Amniotic stem cell (primary cell): ENCODE measurements around the gene SMIM21.

ENCODE experiments used
- DNase-seq: peaks from one replicate; lab custom pipeline; 2025; lab: John Stamatoyannopoulos, UW

Gene SMIM21

DNA sequence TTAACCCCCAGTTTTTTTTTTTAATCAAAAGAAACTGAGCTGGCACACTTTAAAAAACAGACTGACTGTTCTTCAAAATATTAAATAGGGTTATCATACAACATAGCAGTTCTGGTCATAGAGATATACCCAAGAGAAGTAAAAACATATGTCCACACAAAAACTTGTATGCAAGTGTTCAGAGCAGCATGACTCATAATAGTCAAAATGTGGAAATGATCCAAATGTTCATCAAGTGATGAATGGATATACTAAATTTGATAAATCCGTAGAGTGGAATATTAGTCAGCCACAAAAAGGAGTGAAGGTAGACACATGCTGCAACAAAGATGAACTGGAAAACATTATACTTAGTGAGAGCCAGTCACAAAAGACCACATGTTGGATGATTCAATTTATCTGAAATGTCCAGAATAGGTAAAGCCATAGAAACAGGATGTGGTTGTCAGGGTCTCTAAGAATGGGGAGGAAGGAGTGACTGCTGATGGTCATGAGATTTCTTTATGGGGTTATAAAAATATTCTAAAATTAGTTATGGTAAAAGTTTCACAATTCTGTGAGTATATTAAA lies 5.1 kb downstream of the SMIM21 start:
- DNase-seq: no peak

DNA sequence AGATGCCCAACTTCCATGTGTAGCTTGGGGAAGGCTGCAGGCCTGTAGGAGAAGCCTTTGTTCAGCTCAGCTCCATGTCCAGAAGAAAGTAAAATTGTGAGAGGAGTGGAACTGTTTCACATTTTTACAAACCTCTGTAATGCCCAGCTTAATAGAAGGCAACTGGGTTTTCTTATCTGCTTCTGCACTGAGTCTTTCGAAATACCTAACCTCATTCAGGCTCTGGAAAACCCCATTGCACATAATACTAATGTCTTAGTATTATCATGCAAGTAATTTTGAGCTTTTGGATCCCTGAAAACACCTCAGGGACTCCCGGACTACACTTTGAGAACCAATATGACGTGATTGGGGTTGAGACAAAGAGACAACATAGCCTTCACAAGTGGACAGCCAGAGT lies 5.8 kb downstream of the SMIM21 start:
- DNase-seq: no peak

DNA sequence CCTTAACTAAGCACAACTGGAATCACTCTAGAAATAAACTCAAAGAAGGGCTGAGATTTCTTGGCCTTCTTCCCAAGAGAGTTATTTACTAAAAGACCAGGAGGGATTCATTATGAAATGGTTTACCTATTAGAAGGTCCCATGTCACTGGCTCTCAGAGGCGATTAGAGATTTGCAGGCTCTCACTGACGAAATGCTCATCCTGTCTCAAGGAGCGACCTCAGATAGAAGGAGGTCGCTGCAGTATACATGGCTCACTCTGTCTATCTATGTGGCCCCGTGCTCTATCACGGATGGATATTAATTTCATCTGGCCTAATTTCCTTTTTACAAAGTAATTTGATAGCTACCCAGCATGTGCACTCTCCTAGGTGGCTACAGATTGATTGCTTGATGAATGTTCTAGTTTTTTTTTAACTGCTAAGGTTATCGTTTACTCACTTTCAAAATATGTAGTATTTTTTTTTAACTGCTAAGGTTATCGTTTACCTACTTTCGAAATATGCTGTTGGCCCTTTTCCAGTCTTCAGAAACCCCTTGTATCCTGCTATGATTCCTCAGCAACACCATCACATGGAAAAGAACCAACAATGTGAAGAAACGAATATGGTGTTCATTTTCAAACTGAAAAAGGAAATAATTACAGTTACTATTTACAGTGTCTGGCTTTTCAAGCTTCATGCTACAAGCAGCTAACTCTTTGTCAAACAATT lies 9.1 kb downstream of the SMIM21 start:
- DNase-seq: no peak

DNA sequence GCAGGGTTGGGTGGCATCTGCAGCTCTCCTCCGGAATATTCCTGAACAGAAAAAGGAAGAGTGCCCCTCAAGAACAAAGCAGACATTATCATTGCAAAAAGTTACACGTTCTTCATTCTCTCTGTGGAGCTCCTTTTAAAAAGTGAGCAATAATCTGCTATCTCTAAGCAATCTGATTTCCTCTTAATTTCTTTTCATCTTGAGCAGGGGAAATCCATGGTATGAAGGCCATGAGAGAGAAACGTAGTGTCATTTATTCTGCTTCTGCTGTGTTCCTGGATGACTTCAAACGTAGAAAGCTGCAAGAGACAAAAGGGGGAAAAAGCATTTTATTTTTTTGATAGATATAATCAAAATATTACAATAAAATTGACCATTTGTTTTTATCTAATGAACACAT lies 16.9 kb downstream of the SMIM21 start:
- no peak for DNase-seq

DNA sequence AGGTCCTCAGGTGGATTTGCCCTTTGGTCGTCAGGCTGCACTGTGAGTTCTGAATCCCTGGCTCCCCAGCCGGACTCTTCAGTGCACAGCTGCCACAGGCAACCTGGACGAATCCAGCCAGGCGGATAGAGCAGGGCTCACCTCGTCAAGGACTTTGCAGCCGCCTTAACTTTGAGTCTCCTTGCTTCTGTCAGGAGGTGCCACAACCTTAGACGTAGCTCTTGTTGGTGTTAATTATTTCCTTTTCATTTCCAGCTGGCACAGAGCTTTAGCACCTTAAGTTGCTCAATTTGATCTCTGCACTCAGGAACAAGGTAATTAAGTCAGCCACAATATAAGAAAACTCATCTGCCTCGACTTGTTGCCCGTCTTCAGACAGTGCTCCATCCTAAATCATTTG lies 17.7 kb downstream of the SMIM21 start:
- DNase-seq: no peak

DNA sequence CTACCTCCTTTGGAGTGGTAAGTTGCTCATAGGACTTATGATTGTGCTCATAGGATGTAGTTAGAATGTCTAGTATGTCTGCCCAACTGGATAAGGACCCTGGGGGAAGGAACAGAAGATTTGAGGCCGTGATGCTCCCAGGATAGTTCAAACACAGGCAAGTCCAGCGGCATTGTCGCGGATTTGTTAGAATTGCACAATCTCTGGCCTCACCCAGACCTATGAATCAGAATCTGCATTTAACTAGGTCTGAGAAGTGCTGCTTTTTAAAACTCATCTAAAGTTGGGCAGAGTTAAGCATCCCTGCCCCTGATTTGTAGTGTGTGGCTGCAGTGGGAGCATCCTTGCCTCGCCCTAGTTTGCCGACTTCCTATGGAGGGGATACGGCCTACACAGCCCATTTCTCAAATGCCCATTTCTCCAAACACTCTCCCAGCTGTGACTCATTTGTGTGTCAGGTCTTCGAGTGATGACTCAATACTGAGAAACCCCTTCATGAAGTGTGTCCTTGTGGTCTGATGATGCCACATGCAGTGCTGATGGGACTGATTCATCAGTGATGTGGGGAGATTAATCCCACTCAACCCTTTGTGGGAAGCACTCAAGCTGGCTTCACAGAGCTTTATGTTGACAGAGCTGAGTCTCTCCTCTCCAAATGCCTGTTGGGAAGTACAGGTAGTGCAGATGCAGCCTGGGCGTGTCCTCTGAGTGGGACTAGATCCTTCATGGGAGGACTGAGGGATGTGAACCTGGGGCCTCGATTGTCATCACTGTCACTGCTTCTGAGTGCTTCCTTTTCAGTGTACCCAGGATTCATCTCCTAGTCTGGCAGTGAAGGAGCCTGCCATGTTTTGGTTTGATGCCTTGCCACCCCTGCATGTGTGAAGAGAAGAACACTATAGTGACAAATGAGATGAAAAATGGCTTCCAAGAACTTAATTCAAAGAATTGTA lies 18.7 kb downstream of the SMIM21 start:
- DNase-seq: peak; percentile 83

DNA sequence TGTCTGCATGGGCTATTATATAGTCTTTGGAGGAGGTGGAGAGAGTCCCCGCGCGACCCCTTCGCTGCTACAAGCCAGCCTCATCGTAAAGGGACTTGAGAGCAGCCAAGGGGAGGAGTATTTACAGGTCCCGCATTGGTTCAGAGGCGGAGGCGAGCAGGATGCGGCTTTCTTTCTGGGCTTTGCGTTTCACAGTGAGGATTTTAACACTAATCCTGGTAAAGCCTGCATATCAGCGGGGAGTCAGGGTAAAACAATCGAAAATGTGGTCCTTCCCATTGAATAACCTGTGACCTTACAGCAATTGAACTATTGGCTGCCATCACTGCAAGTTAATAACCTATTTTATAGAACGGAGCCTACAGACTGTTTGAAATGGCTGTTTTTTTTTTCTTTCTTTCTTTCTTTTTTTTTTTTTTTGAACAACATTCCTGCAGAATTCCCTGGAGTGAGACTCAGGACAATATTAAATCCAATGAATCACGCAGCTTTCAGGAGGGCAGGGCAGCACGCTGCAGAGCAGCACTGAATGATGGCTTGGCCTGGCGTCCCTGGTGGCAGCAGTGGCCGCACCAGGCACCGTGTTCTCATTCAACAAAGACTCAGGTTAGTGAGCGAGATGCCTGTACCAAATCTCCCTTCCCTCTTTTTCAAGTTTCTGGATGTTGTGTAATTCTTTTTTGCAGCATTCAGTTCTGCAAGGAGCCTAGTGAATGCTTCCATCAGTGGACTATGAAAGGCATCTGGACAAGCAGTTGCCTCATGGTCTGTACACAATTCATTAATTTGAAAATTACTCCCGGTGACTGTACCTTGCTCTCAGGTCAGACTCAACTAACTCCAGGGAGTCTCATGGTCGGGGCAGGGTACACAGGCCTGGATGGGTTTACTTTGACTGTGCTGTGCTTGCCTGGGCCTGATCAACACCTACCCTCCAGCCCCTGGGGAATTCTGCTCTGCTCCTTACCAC lies 19.8 kb downstream of the SMIM21 start:
- peak; percentile 5 for DNase-seq

DNA sequence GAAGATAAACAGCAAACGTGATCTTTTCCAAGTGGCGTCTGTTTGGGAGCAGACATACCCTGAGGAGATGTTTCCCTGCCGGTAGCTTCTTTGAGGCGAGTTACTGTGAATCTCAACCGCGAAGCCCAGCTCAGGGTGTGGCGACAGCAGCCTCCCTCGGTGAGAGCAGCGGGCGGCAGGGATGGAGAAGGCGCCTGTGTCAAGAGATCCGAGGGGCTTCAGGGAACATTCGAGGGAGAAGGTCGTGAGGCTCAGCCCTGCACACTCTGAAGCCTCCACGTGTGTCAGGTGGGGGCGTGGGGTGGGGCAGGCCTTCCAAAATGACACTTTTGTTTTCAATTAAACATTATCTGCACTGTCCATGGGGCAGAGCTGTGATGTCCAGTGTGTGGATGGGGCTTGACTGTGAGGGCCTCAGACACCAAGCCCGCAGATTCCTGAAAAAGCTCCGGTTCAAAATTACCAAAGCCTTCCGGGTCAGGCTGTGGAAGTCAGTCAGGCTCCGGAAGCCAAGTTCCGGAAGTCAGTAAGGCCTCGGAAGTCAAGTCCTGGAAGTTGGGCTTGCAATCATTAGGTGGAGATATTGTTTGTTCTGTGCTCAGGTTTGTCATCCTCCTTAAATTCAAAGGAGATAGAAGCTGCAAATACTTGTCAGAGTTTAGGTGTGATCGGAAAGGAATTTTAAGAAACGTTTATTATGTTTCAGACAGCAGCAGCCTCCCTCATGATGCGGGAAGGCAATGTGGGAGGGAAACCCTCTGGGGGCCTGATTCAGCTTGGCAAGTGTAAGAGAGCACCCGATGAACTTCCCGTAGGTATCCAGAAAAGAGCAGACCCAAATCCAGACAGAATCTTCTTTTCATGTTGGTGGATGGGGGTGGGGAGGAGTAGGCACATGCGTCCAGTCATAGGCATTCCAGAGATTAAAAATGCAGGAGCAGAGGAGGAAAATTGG lies 20.7 kb downstream of the SMIM21 start:
- DNase-seq: no peak

DNA sequence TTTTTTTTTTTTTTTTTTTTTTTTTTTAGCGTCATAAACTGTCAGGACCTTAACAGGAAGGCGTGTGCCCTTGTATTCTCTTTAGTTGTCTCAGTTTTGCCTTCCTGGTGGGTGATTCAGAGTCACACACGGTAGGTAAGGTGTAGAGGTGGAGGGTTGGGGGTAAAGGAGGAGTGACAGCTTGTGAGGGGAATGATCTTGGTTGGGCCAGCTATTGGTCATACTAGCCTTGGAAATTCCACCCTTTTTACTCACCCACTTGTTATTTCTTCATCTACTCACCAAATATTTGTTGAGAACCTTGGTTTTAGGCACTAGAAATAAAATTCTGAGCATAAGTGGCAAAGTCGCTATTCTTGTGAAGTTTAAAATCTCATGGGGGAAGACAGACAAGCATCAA lies 22.2 kb downstream of the SMIM21 start:
- DNase-seq: no peak

DNA sequence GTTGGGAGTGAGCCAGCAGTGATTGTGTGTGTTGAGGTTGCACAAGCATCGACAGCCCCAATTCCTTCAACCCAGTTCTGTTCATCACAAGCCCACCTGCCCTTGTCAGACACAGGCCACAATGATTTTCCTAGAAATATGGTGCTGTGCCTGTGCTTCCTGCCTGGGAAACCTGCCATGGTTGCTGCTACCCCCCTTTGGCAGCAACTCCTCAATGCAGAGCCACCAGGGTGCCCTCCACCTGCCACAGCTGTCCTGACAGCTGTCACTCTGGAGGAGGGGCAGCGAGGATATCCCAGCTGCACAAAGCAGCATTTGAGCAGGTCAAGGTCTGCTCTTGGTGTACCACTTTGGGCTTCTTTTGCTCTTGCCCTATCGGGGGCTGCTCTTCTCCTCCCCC lies 27.1 kb downstream of the SMIM21 start:
- no peak for DNase-seq

DNA sequence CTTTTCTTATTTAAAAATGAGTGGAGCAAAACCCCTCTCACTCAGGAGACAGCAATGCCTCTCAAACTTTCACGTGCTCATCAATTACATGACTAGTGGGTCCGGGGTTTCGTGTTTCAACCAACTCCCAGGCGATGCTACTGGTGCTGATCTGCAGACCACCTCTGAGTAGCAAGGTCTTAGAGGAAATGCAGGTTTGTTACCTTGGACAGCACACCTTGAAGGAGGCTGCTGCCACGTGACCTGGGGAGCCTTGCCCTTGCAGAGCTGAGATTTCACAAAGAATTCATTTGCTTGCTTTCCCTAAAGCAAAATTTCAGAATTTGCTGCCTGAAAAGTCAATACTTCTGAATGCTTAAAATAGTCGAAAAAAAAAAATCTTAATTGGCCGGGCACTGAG lies 32.4 kb downstream of the SMIM21 start:
- DNase-seq: no peak

DNA sequence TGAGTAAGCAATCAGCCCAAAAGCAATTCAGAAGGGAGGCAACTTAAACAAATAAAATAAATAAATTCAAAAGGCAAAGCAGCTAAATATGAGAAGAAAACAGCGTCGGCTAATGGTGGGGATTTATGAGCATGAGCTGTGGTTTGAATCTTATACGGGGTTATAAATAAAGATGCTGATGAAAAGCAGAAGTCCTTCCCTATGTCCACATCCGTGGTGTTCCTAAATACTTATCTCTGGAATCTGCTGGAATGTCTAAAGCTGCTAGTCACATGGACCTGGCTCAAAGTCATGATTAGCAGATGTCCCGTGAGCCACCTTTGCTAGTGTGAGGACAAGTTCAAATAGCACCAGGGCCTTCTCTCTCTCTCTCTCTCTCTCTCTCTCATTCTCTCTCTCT lies 33.8 kb downstream of the SMIM21 start:
- DNase-seq: no peak

DNA sequence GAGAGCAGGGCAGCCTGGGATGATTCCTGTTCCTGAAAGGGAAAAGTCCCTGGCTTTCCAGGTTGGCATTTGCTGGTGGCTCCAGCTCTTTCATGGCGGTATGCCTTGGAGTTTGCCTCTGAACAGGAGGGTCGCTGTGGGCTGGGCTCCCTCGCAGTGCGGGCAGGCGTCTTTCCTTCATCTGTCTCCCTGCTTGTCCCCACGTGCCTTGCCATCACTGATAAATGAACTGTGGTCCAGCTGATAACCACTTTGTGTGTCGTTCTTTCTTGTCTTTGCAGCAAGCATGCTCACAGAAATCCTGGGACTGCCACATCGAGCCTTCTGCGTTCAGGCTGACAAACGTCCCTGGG lies 35.3 kb downstream of the SMIM21 start:
- DNase-seq: no peak

DNA sequence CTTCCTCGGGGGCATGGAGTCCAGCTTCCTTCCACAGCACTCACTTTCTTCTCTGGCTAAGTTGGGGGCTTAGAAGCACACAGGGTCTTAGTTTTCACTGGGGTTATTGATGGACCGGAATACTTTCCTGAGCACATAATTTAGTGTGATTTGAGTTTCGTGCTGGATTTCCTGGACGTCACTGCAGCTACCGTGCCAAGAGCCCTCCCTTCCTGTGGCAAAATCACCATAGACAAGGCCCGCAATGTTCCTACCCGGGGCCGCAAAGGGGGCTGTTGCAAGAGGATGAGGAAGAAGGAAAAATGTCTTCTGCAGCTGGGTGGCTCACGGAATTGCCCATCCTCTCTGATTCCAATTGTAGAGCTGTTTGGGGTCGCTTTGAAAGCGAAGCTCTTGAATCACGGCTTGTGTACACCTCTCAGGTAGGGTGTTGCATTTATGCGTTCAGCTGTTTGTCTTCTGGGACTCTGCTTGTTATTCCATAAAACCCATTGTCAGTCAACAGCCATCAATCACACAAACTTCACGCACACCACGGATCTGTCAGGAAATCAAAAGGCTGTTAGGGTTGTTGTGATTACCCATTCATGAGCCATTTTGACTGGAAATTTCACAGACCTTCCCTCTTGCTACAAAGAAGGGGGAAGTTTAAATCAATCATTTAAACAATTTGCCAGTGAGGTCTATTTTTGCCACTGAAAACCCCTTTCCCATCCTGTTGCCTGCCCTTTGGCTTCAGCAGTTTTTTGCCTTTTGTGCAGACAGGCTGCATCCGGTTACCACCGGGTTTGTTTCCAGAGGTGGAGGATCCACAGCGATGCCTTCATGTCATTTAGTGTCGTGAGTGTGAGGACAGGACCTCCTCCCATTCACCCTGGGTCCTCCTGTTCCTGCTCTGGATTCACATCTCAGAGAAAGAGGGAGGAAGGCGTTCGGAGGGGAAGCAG lies 36.0 kb downstream of the SMIM21 start:
- no peak for DNase-seq

DNA sequence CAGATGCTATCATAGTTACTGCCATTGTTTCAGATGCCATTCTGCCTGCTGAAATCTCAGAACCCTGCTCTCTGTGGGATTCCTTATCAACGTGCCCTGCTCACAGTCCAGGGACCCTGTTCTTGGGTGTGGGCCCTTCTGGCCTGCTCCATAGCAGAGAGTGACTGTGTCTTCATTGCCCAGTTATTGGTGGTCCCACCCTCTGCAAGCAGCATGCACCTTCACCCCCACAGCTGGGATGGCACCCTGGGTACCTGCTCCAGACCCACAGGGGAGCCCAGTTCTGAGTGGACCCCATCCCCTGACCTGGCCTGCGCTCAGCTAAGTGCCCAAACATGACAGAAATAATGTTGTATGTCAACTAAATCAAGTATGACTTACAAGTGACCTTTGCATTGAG lies 36.6 kb downstream of the SMIM21 start:
- DNase-seq: no peak

DNA sequence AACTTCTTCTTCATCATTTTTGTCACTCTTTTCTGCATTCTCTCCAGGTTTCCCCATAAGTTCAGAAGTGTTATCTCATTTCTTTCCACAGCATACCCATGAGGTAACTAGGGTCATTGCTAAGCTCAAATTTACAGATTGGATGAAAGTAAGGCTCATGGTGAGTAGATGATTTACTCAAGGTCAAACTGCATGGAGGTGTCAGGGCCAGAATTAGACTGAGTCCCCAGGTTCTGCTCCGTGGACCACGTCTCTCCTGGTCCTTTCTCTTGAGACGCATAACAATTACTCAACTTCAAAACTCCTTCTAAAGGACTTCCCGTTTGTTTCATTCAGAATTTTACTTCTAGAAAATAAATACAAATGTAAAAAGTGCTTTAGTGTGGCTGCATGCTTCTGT lies 43.4 kb downstream of the SMIM21 start:
- no peak for DNase-seq

DNA sequence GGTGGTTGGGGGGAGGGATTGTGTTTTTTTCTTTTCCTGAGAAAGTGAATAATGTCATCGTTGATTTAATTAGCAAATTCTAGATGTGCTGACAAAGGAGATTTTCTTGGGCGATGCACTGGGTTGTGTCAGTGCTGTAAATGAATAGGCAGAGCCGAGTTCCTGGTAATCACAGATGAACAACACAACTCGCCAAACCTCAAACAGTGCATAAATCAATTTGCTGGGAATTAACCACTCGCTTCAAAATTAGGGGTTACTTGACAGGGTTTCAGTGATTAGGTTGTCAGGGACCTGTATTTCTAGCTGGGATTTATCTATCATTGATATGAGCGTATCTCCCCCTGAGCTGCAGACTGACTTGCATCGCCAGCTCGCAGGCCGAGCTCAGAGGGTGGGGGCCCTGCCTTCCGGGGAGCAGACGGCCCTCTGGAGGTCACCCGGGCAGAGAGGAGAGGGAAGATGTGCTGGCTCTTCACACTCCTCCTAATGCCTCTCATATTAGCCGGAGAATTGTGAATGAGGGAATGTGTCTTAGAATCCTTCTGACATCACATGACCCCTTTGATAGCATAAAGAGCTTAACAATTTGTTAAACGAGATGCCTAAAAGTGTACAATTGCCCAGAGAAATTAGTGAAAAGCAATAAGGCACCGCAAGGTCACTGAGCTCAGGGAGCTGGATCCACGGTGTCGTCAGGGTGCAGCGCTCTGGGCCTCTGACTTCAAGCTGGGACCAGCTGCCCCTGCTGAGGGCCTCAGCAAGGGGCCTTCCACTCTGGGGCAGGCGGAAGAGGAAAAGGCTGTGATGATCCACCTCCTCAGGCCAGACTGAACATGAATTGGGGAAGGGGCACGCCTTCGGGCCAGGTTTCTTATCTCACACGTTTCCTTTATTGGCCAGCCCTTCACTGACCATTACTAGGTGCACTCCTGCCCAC lies 48.9 kb downstream of the SMIM21 start:
- no peak for DNase-seq

DNA sequence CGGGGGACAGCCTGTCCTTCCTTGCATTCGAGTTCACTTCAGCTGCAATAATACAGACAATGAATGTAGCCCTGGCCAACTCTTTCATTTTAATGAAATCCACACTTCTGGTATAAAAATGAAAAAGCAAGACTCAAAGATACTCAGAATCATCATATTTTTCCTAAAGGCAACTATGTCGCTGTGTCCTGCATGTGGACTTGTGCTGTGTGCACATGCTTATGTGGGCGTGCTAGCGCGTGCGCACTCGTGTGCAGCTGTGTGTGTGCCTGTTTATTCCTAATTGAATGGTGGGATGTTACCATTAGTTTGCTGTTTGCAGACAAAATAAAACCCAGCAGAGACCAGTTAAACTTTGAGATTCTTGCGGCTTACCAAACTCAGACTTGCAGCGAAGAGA lies 49.6 kb downstream of the SMIM21 start:
- no peak for DNase-seq

DNA sequence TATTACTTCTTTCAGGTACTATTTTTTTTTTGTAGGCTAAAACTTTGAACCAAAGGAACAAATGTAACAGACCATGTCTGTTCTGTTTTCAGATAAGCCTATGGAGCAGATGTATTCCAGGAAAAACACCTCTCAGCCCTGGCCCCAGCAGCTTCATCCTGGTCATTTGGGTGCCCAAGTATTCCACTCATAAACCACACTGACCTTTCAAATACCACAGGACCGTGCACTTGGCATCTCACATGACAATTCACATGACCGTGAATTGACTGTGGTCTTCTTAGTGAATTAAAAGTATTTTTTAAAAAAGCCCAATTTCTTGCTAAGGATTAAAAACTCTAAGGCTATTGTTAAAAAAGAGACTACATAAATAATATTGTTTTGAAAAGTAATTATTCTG lies 50.2 kb downstream of the SMIM21 start:
- DNase-seq: no peak
